ENCODE measurements around the gene PHF21B.
"Not testable (repeated sequence)": the region's sequence is repeated elsewhere in the genome, so short reads cannot be mapped to it uniquely, and the experiment has no call there.

Gene PHF21B

DNA sequence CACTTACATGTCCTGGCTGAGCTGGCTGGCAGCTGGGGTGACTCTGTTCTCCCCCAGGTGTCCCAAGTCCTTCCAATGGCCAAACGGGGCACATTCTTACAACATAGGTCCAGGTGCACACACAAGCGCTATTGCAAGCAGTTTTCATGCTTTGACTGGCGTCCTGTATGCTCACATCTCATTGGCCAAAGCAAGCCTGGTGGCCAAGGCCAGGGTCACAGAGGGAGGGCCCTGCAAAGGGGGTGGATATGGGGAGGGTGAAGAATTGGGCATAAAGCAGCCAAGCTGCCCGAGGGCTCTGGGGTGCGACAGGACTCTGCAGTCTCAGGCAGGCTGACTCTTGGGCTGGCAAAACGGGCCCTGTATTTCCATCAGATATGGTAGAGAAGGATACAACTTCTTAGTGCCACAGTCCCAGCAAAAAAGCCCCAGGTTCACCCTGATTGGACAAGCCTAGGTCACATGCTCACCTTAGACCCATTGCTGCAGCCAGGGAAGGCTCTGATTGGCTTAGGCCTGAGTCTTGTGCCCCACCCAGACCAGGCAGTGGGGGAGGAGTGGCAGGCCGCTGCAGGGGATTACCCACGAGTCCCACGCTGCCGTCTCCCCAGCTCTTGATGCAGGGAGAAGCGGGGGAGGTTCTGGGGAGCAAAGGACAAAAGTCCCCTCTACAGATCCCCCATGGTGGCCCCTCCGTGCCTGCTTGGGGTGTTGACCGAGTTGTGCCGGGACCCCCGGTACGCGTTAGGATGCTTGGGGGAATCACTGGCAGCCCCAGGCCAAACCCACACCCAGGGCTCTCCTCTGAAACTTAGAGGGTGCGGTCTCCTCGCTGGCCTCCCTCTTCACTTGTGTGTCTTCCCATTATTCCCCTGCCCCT is 146.6 kb downstream of the PHF21B start:
- no peak for DNase-seq

DNA sequence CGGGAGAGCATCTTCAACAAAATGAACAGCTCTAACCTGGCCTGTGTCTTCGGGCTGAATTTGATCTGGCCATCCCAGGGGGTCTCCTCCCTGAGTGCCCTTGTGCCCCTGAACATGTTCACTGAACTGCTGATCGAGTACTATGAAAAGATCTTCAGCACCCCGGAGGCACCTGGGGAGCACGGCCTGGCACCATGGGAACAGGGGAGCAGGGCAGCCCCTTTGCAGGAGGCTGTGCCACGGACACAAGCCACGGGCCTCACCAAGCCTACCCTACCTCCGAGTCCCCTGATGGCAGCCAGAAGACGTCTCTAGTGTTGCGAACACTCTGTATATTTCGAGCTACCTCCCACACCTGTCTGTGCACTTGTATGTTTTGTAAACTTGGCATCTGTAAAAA is 147.5 kb downstream of the PHF21B start:
- no peak for DNase-seq

DNA sequence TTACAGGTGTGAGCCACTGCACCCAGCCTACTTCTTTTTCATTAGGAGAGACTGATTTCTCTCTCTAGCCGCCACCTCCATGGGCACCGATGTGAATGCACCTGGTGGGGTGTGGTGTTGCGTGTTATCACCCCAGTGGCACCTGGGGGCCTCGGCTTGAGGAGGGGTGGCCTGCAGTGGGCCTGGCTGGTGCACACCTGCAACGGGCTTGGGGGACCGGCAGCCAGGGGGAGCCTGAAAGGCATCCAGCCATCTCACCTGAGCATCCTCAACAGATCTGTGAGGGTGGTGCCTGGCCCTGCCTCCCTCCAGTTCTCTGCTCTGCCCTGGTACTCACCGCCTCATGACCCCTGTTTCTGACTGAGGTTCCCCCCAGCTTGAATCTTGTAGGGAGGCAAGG is 148.6 kb downstream of the PHF21B start:
- DNase-seq = no peak

DNA sequence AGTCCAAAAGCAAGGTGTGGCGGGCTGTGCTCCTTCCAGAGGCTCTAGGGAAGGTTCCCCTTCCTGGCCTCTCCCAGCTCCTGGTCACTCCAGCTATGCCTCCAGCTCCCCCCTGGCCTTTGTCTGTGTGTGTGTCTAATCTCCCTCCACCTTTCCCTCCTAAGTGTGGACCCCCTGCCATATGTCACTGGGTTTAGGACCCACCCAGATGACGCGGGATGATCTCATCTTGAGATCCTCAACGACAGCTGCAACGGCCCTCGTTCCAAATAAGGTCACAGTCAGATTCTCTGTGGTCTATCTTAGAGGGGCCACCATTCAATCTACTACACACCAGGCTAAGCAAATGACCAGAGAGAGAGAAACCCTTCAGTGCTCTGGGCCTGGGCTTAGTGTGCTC is 149.5 kb downstream of the PHF21B start:
- DNase-seq = no peak

DNA sequence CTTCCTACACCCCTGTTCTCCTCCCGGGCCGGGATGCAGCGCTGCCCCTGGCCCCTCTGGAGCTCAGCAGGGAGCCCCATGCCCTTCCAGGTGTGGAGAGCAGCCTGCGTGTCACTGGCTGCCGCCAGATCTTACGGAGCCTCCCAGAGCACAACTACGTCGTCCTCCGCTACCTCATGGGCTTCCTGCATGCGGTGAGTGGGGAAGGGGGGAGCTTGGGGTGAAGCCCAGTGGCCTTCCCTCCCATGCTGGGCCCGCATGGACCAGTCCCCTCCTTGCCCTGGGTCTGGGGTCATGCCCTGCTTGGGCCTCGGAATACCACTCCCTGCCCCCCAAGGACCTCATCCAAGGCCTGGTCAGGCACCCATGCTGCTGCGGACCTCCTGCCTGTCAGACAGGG is 150.2 kb downstream of the PHF21B start:
- DNase-seq = no peak

DNA sequence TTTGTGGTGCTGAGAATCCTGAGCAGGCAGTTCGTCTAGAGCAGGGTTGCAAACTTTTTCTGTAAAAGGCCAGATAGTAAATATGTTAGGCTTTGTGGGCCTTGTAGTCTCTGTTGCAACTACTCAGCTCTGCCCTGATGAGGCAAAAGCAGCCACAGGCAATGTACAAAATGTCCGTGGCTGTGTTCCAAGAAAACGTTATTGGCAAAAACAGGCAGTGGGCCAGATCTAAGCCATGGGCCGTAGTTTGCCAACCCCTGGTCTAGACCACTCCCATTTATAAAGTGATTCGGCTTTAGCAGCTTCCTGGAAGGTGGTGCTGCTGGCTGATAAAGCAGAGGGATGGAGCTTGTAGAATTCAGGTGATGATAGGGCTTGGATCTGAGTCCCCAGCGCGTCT is 151.0 kb downstream of the PHF21B start:
- not testable (repeated sequence) for DNase-seq

DNA sequence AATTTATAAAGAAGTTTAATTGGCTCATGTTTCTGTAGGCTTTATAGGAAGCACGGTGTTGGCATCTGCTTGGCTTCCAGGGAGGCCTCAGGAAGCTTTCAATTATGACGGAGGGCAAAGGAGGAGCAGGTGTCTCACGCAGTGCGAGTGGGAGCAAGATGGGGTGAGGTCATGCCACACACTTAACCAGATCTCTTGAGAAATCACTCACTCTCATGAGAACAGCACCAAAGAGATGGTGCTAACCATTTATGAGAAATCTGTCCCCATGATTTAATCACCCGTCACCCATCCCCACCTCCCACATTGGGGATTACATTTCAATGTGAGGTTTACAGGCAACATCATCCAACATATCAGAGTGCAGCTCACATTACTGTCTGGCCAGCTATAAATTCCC is 153.9 kb downstream of the PHF21B start:
- no peak for DNase-seq

DNA sequence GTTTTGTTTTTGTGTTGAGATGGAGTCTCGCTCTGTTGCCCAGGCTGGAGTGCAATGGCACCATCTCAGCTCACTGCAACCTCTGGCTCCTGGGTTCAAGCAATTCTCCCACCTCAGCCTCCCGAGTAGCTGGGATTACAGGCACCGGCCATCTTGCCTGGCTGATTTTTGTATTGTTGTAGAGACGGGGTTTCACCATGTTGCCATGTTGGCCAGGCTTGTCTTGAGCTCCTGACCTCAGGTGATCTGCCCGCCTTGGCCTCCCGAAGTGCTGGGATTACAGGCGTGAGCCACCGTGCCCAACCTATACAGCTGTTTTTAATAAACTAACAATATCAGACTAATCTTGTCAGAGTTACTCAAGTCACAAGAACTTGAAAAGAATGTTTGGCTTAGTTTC is 155.2 kb downstream of the PHF21B start:
- DNase-seq = not testable (repeated sequence)

DNA sequence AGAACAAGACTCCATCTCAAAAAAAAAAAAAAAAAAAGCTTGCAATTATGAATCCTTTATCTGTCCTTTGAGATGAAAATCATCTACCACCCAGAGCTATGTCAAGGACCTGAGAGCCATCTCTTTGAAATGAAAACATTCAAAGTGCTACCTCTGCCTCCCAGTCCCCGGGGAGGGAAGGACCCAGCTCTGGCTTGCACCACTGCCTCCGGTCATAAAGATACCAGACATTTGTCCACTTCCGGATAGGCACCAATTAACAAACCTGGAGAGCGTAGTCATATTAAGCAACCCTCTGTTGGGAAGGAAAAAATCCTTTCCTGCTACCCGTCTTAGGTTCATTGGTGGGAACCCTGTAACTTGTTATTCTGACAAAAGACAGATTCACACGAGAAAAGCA is 158.9 kb downstream of the PHF21B start:
- no peak for DNase-seq

DNA sequence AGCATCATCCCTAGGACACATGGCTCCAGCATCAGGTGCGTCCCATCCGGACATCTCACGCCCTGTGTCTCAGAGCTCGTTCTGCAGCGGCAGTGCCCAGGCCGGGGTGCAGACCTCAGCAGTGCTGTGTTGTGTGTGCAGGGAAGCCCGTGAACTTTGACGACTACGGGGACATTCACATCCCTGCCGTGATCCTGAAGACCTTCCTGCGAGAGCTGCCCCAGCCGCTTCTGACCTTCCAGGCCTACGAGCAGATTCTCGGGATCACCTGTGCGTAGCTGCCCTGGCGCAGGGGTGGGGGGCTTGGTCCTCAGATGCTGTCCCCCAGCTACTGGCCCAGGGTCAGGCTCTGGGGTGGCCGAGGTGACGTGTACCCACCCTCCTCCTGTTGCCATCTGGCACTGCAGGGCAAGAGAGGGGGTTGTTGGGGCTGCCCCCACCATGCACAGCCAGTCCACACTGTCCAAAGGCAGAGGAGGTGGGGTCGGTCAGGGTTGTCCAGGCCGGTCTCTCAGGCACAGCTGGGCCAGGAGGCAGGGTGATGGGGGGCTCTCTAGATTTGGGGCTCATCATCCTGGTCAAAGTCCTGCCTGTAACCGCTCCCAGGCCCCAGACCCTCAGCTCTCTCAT is 160.9 kb downstream of the PHF21B start:
- DNase-seq = no peak

DNA sequence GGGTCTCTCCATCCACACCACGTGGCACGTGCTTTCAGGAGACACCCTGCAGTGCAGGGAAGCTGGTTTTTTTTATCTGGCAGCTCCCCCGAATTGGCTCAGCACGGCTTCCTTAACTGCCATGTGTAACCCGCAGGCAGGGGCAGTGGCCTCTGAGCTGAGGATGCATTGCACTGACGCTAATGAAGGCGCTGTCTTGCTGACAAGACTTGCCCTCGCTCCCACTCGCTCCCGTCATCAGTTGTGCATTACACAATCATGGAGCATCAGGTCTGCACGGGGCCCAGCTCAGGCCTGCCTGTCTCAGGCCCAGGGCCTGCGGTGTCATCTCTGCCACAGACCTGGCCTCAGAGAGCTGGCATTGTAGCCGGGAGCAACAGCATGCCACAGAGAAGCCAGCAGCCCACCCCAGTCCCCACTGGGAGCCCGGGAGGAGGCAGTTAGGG is 161.5 kb downstream of the PHF21B start:
- no peak for DNase-seq

DNA sequence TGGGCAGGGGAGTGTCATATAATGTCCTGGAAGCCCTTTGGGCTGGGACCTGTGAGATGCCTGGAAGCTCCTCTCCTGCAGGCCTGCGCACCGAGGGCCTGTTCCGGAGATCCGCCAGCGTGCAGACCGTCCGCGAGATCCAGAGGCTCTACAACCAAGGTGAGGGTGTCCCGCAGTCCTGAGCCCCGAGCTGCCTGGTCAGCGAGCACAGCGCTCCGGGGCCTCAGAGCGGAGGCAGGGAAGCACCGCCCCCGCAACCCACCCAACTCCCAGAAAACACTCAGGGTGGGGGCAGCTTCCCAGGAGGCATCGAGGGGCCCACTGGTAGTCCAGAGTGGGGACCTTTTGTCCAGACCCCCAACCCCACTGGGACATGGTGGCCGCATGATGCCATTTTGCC is 161.9 kb downstream of the PHF21B start:
- DNase-seq = no peak

DNA sequence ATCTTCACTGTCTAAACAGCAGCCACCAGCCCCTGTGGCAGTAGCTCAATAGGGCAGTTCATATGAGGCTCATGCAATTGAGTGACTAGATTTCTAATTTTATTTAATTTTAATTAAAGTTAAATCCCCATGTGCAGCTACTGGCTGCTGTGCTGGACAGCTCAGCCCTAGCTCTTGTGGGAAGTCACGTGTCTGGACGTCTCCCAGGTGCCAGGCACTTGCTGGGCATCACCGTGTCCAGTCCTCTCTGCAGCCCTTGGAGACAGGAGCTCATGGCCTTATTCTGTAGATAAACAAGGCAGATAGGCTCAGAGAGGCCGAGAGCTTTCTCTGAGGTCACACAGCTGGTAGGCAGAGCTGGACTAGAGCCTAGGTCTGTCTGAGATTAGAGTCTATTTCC is 162.4 kb downstream of the PHF21B start:
- no peak for DNase-seq

DNA sequence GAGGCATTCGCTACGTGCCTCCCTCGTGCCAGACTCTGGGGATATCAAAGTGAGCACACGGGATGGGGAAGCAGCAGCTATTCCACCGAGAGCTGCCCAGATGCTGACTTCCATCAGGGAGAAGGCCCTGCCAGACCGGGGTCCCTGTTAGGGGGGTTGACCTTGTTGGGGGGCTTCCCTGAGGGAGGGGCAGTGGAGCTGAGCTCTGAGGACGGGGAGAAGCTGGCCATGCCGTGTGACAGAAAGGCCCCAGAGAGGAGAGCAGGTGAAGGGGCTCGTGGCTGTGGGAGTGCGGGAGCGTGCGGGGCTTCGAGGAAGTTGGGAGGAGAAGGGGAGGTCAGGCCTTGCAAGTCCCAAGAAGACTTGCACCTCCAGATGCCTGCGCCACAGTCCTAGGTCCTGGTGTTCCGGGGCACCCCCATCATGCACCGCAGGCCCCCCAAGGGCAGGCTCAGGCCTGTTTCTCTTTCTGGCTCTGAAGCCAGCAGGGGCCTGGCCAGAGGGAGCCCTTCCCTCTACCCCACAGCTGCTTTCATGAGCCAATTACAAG is 163.0 kb downstream of the PHF21B start:
- no peak for DNase-seq

DNA sequence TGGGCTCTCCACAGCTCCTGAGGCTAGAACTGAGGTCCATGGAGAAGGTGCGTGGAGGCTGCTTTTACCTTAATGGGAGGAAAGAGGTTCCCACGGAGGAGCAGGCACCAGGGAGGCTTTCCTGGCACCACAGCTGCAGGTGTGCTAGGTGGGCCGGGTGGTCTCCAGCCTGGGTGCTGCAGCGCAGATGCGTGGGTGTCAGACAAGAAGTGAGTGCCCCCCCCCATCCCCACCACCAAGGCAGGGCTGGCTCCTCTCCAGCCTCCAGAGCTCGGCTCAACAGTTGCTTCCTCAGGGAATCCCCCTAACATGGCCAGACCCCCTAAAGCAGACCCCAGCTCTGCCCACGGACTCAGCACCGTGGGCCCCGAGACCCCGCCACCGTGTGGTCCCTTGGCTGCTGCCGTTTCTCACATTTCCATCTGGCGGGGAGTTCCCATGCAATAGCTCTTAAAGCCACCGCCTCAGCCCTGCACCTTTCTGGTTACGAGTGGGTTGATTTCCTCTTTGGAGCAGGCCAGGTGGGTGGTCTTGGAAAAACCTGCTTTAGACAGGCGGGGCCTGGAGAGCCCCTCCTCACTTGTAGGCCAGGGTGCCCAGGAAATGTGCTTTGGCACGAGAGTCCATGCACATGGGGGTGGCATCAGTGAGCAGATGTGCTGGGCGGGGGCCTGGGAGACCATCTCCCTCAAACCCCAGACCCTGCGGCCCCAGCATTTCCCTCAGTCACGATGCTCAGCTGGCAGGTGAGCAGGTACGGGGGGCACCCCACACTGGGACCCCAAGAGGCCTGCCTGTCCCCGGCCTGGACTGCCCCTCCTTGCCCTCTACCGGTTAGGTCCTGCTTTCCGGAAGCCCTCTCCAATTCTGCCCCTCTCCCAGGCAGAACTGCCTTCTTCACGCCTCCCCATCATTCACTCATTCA is 163.7 kb downstream of the PHF21B start:
- DNase-seq = no peak

DNA sequence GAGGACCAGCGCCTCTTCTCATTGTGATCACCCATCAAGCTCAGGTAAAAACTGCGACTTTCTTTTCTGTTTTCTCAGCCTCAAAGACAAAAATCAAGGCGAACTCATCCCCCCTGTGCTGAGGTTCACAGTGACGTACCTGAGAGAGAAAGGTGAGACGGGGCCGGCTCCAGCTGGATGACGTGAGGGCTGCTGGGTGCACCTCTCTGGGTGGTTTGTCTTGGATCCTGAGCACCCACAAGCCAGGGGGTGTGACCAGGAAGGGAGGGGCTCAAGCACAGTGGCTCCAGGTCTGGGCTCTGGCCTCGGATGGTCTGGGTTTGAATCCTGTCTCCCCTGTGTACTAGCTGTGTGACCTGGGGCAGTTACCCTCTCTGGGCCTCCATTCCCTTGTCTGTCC is 164.6 kb downstream of the PHF21B start:
- DNase-seq = no peak

DNA sequence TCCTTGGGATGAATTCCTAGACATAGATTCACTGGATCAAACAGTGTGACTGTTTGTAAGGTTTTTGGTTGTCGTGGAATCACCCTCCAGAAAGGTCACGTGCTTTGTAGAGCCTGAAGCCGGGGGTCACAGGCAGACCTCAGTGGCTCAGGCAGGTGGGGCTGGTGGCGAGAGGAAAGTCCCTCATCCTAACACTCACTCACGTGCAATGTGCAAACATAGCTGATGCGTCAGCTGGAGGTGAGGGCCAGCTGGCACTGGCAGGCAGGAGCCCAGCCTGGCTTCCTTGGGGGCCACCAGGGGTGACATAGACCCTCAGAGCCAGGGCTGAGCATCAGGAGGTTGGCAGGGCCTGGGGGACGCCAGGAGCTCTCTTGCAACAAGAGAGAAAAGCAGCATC is 167.4 kb downstream of the PHF21B start:
- no peak for DNase-seq

DNA sequence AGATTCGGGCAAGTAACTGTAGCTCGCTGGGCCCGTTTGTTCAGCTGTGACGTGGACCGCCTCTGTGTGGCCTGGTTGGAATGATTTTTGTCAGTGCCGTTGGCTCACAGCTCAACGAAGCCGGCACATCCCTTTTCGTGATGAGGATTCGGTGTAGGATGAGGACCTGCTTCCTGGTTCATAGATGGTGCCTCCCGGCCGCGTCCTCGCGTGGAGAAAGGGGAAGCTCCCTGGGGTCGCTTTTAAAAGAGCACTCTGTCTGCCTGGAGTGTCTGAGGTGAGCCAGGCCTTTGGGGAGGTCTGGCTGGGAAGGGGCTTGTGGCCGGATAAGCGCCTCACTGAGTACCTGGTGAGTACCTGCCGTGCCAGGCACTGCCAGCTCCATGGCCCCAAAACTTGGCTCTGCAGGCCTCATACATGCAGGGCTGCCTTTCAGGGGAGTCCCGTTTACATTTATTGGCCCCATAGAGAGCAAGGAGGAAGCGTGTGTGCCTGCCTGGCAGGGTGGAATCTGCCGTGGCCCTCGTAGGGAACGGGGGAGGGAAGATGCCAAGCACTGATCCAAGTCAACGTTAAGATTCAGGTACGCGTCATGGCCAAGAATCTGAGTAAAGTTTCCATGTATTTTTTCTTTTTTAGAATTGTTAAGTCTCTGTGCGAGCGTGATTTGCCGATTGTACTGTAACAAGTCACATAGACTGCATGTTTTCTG is 169.0 kb downstream of the PHF21B start:
- no peak for DNase-seq

DNA sequence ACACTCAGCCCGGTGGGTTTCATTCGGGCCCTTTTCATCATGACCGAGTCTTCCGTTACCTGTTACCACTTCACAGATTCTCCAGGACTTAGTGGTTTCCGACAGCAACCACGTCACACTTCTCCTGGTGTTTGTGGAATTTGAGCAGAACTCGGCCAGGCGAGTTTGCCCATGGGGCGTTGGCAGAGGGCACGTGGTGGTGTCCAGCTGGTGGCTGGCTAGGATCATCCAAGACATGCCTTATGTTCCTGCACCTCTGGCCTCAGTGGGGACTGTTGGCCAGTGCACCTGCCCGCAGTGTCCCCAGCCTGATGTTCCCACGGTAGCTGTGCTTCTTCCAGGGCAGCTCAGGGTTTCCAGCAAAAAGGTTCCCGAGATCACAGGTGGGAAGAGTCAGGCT is 170.1 kb downstream of the PHF21B start:
- no peak for DNase-seq

DNA sequence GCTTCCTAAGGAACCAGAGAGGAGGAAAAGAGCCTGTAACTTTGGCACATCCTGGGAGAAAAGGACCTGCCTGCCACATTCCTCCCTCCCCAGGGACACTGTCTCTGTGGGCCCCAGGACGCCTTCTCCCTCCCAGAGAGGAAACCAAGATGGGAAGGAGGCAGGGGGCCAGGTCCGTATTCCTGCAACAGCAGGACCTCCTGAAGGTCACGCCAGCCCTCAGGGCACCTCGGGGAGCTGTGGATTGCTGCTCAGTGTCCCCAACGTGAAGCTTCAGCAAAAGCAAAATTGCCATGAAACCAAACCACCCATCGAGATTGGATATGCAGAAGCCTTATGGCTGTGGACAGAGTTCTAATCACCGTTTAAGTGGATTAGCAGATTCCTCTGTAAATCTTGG is 170.7 kb downstream of the PHF21B start:
- no peak for DNase-seq

DNA sequence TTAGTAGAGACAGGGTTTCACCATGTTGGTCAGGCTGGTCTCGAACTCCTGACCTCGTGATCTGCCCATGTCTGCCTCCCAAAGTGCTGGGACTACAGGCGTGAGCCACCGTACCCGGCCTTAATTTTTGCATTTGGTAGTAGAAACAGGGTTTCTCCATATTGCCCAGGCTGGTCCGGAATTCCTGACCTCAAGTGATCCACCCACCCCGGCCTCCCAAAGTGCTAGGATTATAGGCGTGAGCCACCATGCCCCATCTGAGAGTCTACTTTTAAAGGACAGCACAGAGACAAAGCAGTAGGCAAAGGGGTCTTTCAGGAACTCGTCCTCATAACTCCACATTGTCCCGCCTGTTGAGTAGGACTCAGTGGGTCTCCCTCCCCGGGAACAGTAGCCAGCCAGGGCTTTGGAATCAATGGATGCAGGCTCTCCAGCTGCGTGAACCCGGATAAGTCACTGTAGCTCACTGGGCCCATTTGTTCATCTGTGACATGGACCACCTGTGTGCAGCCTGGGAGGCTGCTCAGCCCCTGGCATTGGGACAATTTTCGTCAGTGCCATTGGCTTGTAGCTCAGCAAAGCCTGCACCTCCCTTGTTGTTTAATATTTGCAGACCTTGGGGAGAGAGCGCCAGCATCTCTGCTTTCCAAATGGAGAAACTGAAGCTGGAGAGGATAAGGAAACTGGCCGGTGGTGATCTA is 171.3 kb downstream of the PHF21B start:
- DNase-seq = no peak

DNA sequence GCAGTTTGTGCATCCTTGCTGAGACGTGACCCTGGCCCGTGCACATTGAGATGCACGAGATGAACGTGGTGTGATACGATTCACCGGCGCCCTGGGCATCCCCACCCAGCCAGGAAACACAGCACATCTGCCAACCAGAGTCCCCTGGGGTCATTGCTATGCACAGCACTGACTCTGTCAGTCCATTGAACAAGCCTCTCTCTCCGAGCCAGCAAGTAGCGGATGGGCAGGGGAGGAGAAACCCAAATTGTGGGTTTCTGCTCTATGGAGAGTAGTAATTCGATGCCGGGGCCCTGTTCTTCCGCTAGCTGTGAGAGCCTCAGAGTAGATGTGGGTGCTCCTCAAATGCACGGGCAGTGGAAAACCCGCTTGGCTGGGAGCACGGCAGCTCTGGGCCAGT is 172.3 kb downstream of the PHF21B start:
- no peak for DNase-seq
